Measurements from ENCODE around the gene MAPK9.
"Not testable (repeated sequence)": the region's sequence is repeated elsewhere in the genome, so short reads cannot be mapped to it uniquely, and the experiment has no call there.

MAPK9 gene

GRCh38 chr5:180324601-180324950 is 32.7 kb upstream of the MAPK9 start:
- no peak for DNase-seq

GRCh38 chr5:180323941-180324600 is 32.2 kb upstream of the MAPK9 start:
- DNase-seq = peak; percentile 27

GRCh38 chr5:180323160-180323559 is 31.3 kb upstream of the MAPK9 start:
- peak; percentile 63 for DNase-seq

- no peak for DNase-seq
These were observed 26.7 kb upstream of the MAPK9 start for GRCh38 chr5:180318456-180319089.

GRCh38 chr5:180316586-180316985 is 24.7 kb upstream of the MAPK9 start:
- no peak for DNase-seq

DNA sequence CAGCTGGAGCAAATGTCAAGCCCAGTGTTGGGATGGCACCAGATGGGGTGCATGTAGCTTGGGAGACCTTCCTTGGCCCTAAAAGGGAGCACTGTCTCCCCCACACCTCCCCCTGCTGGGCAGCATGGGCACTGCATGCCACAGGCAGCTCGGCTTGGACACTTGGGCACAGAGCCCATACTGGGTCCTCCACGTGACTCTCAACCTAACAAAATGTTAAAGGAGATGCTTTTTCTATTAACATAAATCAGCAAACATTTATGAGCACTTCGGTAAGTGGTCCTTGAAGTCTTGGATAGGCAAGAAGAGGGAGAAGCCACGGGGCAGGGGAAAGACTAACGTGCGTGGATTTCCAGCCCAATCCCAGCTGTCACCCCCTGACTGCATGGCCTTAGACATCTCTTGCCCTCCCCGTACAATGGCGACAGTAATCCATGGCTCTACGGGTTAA is 23.9 kb upstream of the MAPK9 start:
- peak; percentile 49 for DNase-seq

- DNase-seq = no peak
These were observed 22.0 kb upstream of the MAPK9 start for GRCh38 chr5:180313677-180314505.

- no peak for DNase-seq
These were observed 19.3 kb upstream of the MAPK9 start for GRCh38 chr5:180311216-180311615.

GRCh38 chr5:180306796-180307195 is 14.9 kb upstream of the MAPK9 start:
- no peak for DNase-seq

- DNase-seq = no peak
These were observed 13.6 kb upstream of the MAPK9 start for GRCh38 chr5:180305481-180305880.

- no peak for DNase-seq
These were observed 12.8 kb upstream of the MAPK9 start for GRCh38 chr5:180304431-180305375.

- no peak for DNase-seq
These were observed 12.1 kb upstream of the MAPK9 start for GRCh38 chr5:180304016-180304292.

DNA sequence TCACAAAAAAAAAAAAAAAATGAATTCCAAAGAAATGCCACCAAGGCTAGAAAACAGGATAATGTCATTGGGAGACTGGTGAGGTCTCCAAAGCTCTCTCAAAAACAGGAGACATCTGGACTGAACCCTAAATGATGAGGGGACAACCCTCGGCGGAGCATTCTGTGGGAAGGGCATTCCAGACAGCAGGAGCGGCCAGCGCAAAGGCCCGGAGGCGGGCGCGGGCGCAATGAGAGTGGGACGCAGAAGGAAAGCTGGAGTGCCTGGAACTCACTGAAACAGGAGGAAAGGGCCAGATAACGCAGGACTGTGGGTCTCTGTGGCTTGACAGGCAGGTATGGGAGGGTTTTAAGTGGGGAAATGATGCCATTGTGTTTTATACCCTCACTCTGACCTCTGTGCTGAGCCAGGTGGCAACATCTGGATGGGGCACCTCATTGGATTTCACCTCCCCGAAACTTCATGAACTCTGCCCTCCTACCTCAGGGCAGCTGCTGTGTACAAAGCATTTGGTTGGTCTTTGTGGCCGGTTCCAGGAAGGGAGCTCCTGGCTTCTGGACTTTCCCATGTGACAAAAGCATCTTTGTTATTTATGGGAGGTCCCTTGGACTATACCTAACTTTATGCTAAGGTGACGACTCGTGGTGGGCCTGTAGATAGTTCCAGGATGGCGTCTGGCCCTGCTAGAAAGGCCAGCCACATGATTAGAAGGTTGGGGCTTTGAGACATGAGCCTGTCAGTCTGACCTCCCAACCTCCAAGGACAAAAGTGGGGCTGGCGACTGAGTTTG is 11.5 kb upstream of the MAPK9 start:
- no peak for DNase-seq

- DNase-seq = no peak
These were observed 10.4 kb upstream of the MAPK9 start for GRCh38 chr5:180302256-180302655.

DNA sequence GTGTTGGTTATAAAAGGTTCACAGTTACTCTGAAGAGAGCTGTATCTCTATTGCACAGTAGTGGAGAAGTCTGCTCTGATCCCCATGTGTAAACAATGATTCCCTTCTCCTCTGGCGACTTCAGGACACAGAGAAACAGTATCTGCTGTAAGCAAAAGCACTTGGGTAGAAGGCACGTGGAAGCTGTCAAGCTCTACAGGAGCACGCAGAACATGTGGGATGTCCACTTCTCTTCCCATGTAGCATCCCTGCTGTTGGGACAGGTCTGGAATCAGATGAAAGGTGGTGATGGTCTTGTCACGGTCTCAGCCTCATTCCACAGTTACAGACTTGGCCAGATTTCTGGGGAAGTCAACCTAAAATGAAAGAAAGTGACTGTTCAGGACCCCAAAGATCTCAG is 9.4 kb upstream of the MAPK9 start:
- DNase-seq = no peak

DNA sequence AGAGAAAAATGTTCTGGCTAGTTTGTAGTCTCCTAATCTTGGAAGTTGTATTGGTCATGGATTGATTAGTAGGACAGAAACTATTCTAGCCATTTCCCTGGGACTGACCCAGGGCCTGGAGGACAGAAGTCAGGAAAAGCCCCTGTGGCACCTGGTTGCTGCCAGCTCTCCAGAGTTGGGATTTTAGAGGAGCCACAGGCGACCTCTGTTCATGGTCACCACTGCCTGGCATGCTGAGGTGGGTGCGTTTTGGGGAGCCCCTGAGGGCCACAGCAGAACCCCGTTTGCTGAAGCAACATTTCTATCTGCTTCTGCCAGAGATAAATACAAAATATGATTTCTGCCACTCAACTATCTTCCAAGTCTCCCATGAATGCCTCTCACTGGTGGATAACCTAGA is 7.6 kb upstream of the MAPK9 start:
- no peak for DNase-seq

DNA sequence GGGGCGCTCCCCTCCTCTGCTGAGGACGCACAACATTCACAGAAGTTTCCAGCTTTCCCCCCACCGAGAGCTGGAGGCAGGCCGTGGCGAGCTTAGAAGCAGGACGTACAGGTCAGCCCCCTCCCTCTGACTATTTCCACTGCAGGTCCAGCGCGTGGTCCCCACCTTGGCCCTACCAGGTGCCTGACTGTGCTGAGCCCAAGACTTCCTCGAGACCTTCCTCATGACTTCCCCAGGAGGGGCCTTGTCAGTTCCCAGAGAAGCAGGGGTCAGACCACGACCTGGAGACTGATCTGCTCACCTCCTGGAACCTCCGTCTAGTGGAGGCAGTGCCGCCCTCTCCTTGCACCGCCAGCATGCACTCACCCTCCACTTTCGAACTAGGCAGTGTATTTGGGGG is 7.1 kb upstream of the MAPK9 start:
- DNase-seq = not testable (repeated sequence)

GRCh38 chr5:180297587-180298282 is 5.9 kb upstream of the MAPK9 start:
- no peak for DNase-seq

- no peak for DNase-seq
These were observed 4.9 kb upstream of the MAPK9 start for GRCh38 chr5:180296771-180297170.

GRCh38 chr5:180294913-180295555 is 3.2 kb upstream of the MAPK9 start:
- DNase-seq = no peak

DNA sequence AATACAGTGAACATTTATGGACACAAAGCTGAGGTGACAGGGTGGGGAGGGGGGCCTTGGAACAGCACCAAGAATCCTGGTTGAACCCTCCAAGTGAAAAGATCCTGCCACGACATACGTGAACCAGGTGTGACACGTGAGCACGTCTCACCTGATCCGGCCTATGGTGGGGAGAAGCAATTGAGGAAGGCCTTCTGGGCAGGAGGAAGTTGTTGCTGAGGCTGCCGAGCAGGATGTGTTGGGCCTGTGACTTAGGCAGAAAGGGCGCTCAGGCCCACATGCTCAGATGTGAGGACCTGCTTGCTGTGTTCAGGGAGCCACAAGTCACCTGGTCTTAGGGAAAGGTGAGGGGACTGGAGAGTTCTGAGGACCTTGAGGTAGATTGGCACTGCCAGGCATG is 2.5 kb upstream of the MAPK9 start:
- no peak for DNase-seq

Data from eye (tissue), 1 donor.